ENCODE results near the gene NMB.
"Not testable (repeated sequence)": the region's sequence is repeated elsewhere in the genome, so short reads cannot be mapped to it uniquely, and the experiment has no call there.

NMB gene

DNA sequence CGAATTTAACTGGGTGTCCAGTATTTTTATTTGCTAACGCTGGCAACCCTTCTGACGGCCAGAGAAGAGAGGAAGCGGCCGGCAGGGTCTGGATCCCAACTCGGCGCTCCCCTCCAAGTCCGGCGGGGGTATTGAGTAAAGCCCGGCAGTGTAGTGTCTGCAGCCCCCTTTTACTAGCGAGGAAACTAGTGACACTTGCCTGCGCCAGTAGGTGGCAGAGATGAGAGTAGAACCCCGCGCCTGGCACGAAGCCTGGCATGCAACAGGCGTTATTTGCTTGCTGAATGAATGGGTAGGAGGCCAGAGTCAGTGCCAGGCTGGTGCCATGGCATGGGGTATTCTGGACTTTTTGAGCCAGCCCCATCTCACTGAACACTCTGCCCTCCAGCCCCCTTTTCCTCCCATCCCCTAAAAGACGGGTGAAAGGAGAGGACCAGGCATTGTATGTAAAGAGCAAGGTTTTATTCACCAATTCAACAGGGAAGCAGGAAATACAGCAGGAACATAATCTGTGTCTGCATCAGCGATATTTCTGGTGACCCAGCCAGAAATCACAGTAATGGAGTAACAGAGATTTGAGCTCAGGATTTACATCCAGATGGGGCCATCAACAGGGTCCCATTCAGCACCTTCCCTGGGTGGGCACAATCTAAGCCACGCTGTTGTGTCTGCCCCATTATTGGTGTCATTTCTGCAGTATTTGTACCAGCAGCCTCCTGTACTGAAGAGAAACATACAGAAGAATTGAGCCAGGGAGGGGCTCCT lies 3.1 kb downstream of the NMB start:
- peak; percentile 86 for DNase-seq

DNA sequence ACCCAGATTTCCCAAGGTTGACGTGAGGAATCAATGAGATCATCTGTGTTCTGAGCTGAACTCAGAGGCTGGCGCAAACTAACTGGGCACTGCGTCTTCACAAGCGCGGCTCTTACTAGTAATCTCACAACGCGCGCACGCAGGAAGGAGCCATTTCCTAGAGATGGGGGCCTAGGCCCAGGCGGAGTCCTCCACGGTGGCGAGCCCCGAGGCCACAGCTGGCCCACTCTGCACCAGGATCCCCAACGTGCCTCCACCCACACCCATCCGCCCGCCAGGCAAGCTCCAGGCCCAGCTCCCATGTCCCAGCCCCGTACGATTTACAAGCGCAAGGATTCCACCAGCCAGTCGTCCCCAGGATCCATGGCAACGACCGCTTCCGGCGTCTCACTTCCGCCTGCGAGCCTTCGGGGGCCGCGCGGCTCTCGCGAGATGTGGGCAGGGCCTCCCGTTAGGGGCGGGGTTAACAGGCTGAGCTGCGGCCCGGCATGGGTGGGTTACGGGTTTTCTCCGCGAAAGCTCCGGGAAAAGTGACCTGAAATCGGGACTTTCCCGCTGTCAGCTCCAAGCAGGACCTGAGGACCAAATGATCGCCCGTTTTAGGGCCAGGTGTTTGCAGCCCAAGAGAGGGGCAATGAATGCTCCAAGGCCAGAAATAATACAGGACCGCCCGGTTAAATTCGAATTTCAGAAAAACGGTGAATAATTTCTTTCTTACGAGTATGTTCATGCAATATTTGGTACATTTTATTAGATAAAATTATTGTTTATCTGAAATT lies 3.9 kb downstream of the NMB start, which contains the start of gene WDR73:
TSS of gene WDR73 (minus strand) at position 374 of the 779 bp plus-strand sequence. CDS start at position 365, 9 bp downstream.
- peak; percentile 94 for DNase-seq

GRCh38 chr15:84653584-84653909 lies 4.5 kb downstream of the NMB start:
- DNase-seq, result no peak

- DNase-seq, result peak; percentile 36
Measured at GRCh38 chr15:84649706-84650105, 8.3 kb downstream of the NMB start.

DNA sequence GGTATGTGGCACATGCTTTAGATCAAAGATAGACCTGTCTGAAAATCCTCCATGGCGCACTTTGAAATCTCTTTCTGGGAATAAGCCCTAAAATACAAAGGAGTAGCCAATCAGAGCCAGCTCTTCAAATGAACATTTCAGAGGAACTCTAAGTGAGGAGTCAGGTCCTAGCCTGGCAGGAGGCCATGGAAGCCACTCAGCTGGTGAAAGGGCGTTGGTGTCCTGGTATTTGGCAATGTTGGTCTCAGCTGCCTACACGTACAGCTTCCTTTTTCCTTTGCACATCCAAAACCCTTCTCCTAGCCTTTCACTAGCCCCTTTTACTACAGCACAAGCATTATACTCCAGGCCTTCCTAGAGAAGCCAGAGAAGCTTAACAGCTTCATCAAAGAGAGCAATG lies 9.5 kb downstream of the NMB start:
- DNase-seq, result no peak

- DNase-seq, result no peak
Measured at GRCh38 chr15:84647726-84648125, 10.3 kb downstream of the NMB start.

GRCh38 chr15:84645997-84646396 lies 12.0 kb downstream of the NMB start:
- DNase-seq, result no peak

DNA sequence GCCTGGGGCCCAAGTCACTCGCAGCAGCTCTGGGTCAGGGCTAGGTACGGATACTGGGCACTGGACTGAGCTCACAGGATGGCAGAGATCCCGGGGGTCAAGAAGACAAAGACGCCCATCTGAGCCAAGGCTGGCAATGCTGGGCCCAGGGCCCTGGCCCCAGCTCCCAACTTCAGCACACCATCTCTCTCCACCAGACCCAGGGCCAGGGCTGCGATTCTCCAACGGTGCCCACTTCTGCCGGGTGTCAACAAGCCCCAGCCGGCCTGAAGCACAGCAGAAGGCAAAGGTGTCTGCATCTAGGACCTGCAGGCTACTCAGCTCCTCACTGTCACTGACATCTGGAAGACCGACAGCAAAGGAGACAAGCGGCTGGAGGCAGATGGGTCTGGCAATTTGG lies 12.5 kb downstream of the NMB start:
- DNase-seq, result no peak

GRCh38 chr15:84643838-84644237 lies 14.2 kb downstream of the NMB start:
- no peak for DNase-seq

DNA sequence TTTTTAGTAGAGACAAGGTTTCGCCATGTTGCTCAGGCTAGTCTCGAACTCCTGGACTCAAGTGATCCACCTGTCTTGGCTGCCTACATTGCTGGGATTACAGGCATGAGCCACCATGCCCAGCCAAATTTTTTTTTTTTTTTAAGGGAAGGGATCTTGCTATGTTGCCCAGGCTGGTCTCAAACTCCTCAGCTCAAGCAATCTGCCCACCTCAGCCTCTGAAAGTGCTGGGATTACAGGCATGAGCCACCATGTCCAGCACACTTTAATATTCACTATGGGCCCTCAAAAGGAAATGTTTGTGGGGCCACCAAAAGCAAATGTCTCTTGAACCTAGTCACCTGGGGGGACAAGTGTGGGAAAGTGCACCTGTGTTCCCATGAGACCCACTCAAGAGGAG lies 15.4 kb downstream of the NMB start:
- DNase-seq, result not testable (repeated sequence)

DNA sequence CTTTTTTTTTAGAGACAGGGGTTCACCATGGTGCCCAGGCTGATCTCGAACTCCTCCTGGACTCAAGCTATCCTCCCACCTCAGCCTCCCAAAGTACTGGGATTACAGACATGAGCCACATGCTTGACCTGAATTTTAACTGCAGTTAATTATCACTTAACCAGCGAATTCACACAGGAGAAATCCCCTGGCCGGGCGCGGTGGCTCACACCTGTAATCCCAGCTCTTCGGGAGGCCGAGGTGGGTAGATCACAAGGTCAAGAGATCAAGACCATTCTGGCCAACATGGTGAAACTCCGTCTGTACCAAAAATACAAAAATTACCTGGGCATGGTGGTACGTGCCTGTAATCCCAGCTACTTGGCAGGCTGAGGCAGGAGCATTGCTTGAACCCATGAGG lies 16.1 kb downstream of the NMB start:
- DNase-seq, result not testable (repeated sequence)

- no peak for DNase-seq
Measured at GRCh38 chr15:84638103-84638502, 19.9 kb downstream of the NMB start.

DNA sequence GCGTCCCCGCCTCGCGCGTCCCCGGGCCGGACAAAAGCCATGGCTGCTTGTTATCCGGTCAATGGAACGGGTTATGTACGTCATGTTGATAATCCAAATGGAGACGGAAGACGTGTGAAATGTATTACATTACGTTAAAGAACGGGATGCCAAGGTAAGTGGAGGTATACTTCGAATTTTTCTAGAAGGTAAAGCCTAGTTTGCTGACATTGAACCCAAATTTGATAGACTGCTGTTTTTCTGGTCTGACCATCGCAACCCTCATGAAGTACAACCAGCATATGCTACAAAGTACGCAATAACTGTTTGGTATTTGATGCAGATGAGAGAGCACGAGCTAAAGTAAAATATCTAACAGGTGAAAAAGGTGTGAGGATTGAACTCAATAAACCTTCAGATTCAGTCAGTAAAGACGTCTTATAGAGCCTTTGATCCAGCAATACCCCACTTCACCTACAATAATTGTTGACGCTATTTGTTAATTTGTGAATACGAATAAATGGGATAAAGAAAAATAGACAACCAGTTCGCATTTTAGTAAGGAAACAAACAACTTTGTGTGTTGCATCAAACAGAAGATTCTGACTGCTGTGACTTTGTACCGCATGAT lies 23.7 kb downstream of the NMB start:
- DNase-seq, result no peak

- peak; percentile 71 for DNase-seq
Measured at GRCh38 chr15:84633311-84634227, 24.4 kb downstream of the NMB start.

DNA sequence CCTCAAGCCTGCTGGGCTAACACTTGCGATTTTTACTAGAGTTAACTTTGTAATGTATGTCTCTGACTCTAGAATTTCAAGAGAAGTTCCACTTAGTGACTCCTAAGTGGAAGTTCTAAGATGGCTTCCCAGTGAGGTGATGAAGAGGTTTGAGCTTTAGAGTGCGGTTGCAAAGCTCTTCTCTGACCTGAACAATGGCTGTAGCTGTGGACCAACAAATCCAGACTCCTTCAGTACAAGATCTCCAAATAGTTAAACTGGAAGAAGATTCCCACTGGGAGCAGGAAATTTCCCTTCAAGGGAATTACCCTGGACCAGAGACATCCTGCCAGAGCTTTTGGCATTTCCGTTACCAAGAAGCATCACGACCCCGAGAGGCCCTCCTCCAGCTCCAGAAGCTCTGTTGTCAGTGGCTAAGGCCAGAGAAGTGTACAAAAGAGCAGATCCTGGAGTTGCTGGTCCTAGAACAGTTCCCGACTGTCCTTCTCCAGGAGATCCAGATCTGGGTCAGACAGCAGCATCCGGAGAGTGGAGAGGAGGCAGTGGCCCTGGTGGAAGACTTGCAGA lies 26.2 kb downstream of the NMB start:
- peak; percentile 22 for DNase-seq

DNA sequence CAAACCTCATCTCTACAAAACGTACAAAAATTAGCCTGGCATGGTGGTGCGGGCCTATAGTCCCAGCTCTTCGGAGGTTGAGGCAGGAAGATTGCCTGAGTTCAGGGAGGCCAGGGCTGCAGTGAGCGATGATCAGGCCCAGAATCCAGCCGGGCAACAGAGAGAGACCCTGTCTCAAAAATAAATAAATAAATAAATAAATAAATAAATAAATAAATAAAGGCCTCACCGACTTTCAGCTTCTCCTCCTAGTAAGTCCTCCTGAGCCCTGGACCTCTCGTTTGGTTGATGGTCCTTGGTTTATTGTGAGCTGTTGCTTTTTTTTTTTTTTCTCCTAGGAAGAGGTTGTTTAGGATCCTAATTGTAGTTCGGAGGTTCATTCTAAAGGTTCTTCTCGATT lies 29.0 kb downstream of the NMB start:
- DNase-seq, result no peak

DNA sequence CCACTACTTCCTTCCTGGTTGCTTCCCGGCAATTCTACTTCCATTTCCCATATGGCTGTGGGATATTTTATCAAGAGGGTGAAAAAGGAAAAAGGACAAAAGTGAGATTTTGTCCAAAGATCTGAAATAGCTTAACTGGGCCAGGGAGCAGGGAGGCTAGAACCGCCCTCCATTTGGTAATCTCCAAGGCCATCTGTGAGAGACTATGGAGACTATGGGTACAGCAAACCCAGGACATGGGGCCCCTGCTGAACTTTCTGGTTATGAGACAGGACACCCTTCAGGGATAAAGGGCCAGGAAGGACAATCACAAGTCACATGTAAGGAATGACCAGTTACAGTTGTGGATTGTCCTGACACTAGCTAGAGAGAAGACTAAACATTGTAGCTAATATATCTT lies 32.9 kb downstream of the NMB start:
- no peak for DNase-seq

DNA sequence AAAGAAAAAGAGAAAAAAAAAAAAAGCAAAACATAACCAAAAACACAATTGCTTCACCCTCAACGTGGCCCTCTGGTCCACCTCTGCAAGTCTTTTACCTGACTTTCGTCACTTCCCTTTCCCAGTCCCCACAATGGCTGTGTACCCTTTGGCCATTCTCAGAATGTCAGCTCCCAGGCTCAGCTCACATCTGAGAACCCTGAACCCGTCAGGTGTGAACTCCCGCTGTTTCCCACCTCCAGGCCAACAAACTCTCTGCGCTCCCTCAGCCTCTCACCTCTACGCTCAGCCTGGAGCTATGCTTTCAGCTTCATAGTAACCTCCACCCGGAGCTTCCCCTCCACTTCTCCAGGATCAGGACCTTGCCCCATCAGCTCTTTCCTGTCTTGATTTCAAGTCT lies 33.6 kb downstream of the NMB start:
- DNase-seq, result no peak

DNA sequence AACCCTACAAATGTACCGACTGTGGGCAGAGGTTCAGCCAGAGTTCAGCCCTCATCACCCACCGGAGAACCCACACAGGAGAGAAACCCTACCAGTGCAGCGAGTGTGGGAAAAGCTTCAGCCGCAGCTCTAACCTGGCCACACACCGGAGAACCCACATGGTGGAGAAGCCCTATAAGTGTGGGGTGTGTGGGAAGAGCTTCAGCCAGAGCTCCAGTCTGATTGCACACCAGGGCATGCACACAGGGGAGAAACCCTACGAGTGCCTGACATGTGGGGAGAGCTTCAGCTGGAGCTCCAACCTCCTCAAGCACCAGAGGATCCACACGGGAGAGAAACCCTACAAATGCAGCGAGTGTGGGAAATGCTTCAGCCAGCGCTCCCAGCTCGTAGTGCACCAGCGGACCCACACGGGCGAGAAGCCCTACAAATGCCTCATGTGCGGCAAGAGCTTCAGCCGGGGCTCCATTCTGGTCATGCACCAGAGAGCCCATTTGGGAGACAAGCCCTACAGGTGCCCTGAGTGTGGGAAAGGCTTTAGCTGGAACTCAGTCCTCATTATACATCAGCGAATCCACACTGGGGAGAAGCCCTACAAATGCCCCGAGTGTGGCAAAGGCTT lies 36.5 kb downstream of the NMB start:
- no peak for DNase-seq

GRCh38 chr15:84620626-84621025 lies 37.4 kb downstream of the NMB start:
- DNase-seq, result no peak

DNA sequence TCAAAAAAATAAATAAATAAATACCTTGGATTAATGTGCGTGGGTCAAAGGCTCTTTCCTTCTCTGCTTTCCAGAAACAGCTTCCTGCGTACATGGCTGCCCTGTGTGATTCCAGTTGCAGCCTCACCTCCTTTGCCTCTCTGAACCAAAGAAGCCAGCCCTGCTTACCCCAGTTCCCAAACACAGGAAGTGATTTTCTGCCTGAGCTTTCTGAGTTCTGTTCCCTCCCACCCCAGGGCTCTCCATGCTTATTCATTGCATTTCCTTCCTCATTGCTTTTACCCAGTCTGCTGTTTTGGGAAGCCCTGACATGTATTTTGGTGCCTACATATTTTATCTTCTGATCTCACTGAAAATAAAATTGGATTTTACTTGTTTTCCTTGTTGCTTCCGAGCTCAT lies 41.8 kb downstream of the NMB start:
- DNase-seq, result no peak

DNA sequence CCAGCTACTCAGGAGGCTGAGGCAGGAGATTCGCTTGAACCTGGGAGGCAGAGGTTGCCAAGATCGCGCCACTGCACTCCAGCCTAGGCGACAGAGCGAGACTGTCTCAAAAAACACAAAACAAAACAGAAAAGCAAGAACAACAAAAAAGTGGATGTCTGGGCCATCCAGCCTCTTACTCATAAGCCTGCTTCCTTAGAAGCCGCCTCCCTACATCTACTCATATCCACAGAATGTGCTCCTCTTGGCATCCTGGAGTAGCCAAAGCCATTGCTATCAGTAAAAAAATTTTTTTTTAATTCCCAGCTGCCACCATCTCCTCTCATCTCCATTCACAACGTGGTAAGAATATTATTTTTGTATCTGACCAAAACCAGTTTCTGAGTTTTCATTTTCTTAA lies 46.4 kb downstream of the NMB start:
- DNase-seq, result no peak
